CD4-positive, alpha-beta T cell (primary cell): ENCODE measurements around the gene CDCA7L. TPM values are rescaled to one million over a fixed set of nuclear protein-coding genes. Genes with fewer than 3 reads are reported as not detected.

Experiments
- ATAC-seq: fragments of 200-7000 bp; cut with Tn5 transposase; one replicate; pipeline ENCODE4 v1.10.0; 2022; ENCODE audit warnings: mild to moderate bottlenecking; ENCODE audit not compliant: poor library complexity
- CTCF ChIA-PET: fragments of 350-600 bp; sonication (Branson Sonifier 250); formaldehyde crosslinking; loops from one replicate; lab custom pipeline; 2021; ENCODE audit warnings: antibody characterized with exemption, inconsistent platforms; lab: Charles Lee
- POLR2A ChIA-PET: fragments of 350-600 bp; sonication (Branson Sonifier 250); formaldehyde crosslinking; loops from one replicate; lab custom pipeline; 2021; ENCODE audit warnings: antibody characterized with exemption, inconsistent platforms; lab: Charles Lee
- DNase-seq, 14 experiments: peaks; one replicate each; pipeline ENCODE4 v3.0.0-alpha.2; 2013 to 2020; ENCODE audit warnings: mixed read lengths in 2 of 14
- H3K27ac ChIP-seq, 2 donors: one replicate each; pipeline versions ENCODE4 v1.5.1 to v1.7.0; 2013; ENCODE audit warnings: low read length in 2 of 2, low read depth in 1 of 2, mild to moderate bottlenecking in 1 of 2
- H3K27me3 ChIP-seq, 2 experiments: 1 replicate in 1 of 2; 2 replicates in 1 of 2; pipeline versions ENCODE4 v1.6.1 to v1.7.0; 2013; ENCODE audit warnings: low read length in 2 of 2, control low read depth in 1 of 2, mild to moderate bottlenecking in 1 of 2, moderate library complexity in 1 of 2; ENCODE audit not compliant: insufficient read depth in 2 of 2, control insufficient read depth in 1 of 2
- H3K36me3 ChIP-seq: one replicate; pipeline ENCODE4 v1.6.1; 2013; ENCODE audit warnings: low read length, control low read depth; ENCODE audit not compliant: insufficient read depth
- H3K4me1 ChIP-seq: one replicate; pipeline ENCODE4 v1.6.1; 2013; ENCODE audit warnings: low read length, control low read depth; ENCODE audit not compliant: insufficient read depth
- H3K4me3 ChIP-seq: one replicate; pipeline ENCODE4 v1.5.1; 2013; ENCODE audit warnings: mild to moderate bottlenecking, low read length, moderate library complexity
- H3K9me3 ChIP-seq, 2 experiments: 1 replicate in 1 of 2; 2 replicates in 1 of 2; pipeline versions ENCODE4 v1.6.1 to v1.7.0; 2013; ENCODE audit warnings: low read length in 2 of 2, mild to moderate bottlenecking in 2 of 2, control low read depth in 1 of 2, moderate library complexity in 1 of 2; ENCODE audit not compliant: control insufficient read depth in 1 of 2, insufficient read depth in 1 of 2
- H3K27ac Mint-ChIP-seq: one replicate; pipeline ENCODE4 v1.8.0; 2020; ENCODE audit warnings: mixed read lengths
- H3K27me3 Mint-ChIP-seq: one replicate; pipeline ENCODE4 v1.8.0; 2021; ENCODE audit warnings: mixed read lengths
- H3K36me3 Mint-ChIP-seq: one replicate; pipeline ENCODE4 v1.8.0; 2021; ENCODE audit warnings: low read depth, mixed read lengths
- H3K4me1 Mint-ChIP-seq: one replicate; pipeline ENCODE4 v1.8.0; 2021; ENCODE audit warnings: low read depth, mixed read lengths
- H3K4me3 Mint-ChIP-seq: one replicate; pipeline ENCODE4 v1.8.0; 2020; ENCODE audit warnings: mild to moderate bottlenecking, mixed read lengths
- H3K9me3 Mint-ChIP-seq: one replicate; pipeline ENCODE4 v1.8.0; 2020; ENCODE audit warnings: mixed read lengths
- CTCF ChIP-seq: fragments of 200-600 bp; IDR thresholded peaks from one replicate; pipeline ENCODE4 v1.8.0; 2022; ENCODE audit warnings: antibody characterized with exemption, mild to moderate bottlenecking
- intact Hi-C, 2 experiments: fragments of 100-400 bp; cut with DNase I in 1 of 2; cut with micrococcal nuclease in 1 of 2; formaldehyde crosslinking; loops; one replicate each; pipeline versions ENCODE4 v1.15.1 to v1.9.0; 2023 to 2025; cut with DNase I, micrococcal nuclease
- total RNA-seq, 174 experiments: library from RNA in 2 of 174; stranded (reverse) in 2 of 174; gene quantifications; one replicate each; pipeline ENCODE4 v1.2.3 and lab custom pipeline; 2021 to 2026

Gene CDCA7L
- total RNA-seq, 2 experiments from 2014 or later, result 23.1 to 23.7 TPM

GRCh38 chr7:21912931-21913780 lies 32.5 kb downstream of the CDCA7L start:
- H3K27ac Mint-ChIP-seq, result no peak overlapping the region
- Histone ChIP-seq H3K27ac (no peak overlapping the region), H3K9me3 (no peaks in the 10 kb centered on the region), H3K27me3 (no peaks in the 10 kb centered on the region), H3K36me3 (no peaks in the 10 kb centered on the region), H3K4me1 (no peaks in the 10 kb centered on the region), H3K4me3 (no peak overlapping the region)
- H3K4me1 Mint-ChIP-seq, result no peaks in the 10 kb centered on the region
- ATAC-seq, result no peak
- POLR2A ChIA-PET, result no interaction called here
- intact Hi-C loops, result no loop called here
- no peaks in the 10 kb centered on the region for H3K27me3 Mint-ChIP-seq
- no peak for TF ChIP-seq CTCF
- peaks cover 79% of the 10 kb centered on the region for H3K36me3 Mint-ChIP-seq
- no peak for DNase-seq
- CTCF ChIA-PET, result no interaction called here
- H3K9me3 Mint-ChIP-seq, result no peaks in the 10 kb centered on the region
- H3K4me3 Mint-ChIP-seq, result no peak overlapping the region

- Mint-ChIP-seq H3K4me1 (no peaks in the 10 kb centered on the region), H3K4me3 (no peak overlapping the region), H3K9me3 (no peaks in the 10 kb centered on the region), H3K27me3 (no peaks in the 10 kb centered on the region), H3K27ac (no peak overlapping the region), H3K36me3 (peaks cover 86% of the 10 kb centered on the region)
- DNase-seq (no peak), ATAC-seq (no peak)
- Histone ChIP-seq H3K27ac (no peak overlapping the region), H3K27me3 (no peaks in the 10 kb centered on the region), H3K4me3 (no peak overlapping the region), H3K36me3 (no peaks in the 10 kb centered on the region), H3K4me1 (no peaks in the 10 kb centered on the region), H3K9me3 (no peaks in the 10 kb centered on the region)
- intact Hi-C loops, result no loop called here
- no peak for TF ChIP-seq CTCF
- POLR2A ChIA-PET, result no interaction called here
- CTCF ChIA-PET, result no interaction called here
These were observed 33.4 kb downstream of the CDCA7L start for GRCh38 chr7:21912305-21912704.

DNA sequence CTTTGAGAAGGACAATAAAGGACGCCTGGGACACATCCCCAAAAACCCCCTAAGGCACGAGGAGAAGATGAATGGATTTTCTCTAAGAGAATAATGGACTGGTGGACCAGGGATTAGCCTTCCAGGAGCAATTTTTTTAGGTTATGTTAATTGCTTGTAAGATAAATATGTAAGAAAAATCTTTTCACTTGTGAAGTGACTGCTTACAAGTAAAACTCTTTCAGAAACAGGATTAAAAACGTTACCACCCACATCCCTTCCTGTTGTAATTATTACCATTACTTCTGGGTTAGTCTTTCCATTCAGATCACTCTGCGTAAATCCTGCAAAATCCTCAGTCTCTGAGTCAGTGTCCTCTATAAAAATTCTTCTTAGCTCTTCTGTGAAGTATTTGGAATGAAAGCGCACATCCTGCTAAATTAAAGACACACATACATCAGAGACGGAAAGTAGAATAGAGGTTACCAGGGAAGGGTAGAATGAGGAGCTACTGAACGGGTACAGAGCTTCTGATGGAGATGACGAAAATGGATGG lies 34.3 kb downstream of the CDCA7L start:
- Mint-ChIP-seq H3K4me3 (no peak overlapping the region), H3K4me1 (no peaks in the 10 kb centered on the region), H3K27me3 (no peaks in the 10 kb centered on the region), H3K9me3 (no peaks in the 10 kb centered on the region), H3K27ac (no peak overlapping the region), H3K36me3 (peaks cover 85% of the 10 kb centered on the region)
- ATAC-seq, result no peak
- CTCF ChIA-PET, result no interaction called here
- intact Hi-C loops, result no loop called here
- H3K9me3 ChIP-seq, result no peaks in the 10 kb centered on the region
- H3K27me3 ChIP-seq, result no peaks in the 10 kb centered on the region
- no peak overlapping the region for H3K27ac ChIP-seq
- no peak overlapping the region for H3K4me3 ChIP-seq
- H3K4me1 ChIP-seq, result no peaks in the 10 kb centered on the region
- POLR2A ChIA-PET, result no interaction called here
- peaks cover under 1% of the 10 kb centered on the region for H3K36me3 ChIP-seq
- TF ChIP-seq CTCF, result no peak
- no peak for DNase-seq
